HG03565 (cell line): ENCODE results near the gene LIPH.
"Not testable (repeated sequence)": the region's sequence is repeated elsewhere in the genome, so short reads cannot be mapped to it uniquely, and the experiment has no call there.

Experiments used
- ATAC-seq: cut with Tn5 transposase; IDR thresholded peaks from one replicate; pipeline ENCODE4 v1.9.1; 2021; ENCODE audit warnings: mild to moderate bottlenecking, moderate library complexity; ENCODE audit not compliant: unreplicated experiment

Gene LIPH

DNA sequence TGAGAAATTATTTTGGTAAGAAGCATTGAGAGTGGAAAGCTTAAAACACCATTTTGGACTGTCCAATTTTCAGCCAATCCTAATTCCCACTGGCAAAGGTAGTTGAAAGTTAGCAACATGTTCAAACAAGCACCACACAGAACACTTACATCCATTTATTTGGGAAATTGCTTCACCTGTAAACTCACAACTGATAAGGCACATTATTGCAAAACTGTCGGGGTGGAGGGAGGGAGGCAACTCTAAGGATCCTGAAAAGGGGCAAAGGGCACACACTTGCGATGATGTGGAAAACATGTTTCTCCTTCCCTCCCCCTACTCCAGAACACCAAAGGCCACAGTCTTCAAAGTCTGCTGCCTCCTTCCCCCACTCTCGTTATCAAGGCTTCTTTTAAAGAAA is 62.9 kb downstream of the LIPH start:
- no peak for ATAC-seq

DNA sequence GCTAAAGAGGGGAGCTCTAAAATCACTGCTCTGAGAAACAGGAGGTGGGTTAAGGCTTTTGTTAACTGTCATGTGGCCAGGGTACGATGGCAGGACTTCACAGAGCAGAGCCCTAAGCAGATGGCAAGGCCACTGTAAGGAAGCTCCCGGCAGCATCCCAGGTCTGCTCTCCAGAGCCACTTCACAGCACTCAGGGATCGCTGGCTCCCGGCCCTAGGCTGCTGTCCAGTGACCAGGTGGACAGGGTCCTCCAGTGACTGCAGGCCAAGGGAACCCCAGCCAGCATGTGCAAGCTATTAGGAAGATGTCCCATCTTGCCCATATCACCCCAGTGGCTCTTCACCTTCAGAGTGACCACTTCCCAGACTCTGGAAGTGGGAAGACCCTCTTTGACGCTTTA is 63.9 kb downstream of the LIPH start:
- ATAC-seq = no peak

DNA sequence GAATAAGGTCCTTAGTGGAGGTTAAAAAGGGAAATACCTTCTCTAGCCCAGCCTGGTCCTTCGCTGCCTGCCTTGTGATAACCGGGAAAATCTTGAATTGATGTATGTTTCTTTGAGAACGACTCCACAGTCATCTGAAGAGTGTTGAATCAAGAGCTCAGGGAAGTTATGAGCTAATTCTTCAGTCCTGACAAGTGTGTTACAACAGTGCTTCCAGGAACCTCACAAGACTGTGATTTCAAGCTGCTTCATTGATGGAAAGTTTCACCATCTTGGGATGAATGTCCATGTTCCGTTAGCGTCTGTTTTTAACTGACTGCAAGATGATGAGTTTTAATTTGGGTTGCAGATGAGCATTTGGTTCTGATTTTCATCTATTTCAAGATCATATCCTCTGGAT is 66.0 kb downstream of the LIPH start:
- ATAC-seq = no peak

DNA sequence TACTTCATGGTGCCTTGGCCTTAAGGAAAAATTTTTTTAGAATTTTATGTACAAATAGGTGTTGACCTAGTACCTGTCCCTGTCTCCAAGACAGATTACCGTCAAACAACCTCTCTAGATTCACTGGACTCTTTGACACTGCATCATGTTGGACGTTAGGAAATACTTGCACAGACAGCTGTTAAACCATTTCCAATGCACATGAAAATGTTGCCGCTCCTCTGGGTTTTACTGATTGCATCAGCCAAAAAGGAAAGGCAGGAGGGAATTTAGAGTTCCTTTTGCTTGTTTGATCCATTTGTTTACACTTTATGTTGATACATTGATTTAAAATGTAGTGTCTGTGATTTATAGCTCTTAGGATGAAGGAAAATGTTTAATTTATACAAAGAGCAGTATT is 68.1 kb downstream of the LIPH start:
- no peak for ATAC-seq

DNA sequence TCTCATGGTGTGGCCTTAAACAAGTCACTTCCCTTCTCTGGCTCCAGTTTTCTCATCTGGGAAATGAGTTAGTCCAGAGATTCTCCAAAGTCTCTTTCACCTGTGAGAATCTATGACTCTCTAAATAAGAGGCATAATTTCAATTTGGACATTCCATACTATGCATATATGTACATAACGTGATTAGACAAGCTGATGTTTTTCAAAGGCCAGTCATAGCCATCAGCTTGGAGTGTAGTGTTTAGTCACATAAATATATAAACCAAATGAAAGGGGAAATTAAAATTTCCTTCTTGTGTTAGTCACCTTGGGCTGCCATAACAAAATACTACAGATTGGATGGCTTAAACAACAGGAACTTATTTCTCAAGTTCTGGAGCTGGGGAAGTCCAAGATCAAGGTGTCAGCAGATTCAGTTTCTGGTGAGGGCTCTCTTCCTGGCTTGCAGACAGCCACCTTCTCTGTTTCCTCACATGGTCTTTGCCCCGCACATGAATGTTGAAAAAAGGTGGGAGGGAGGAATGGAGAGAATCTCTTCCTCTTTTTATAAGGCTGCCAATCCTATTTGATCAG is 72.9 kb downstream of the LIPH start:
- no peak for ATAC-seq

DNA sequence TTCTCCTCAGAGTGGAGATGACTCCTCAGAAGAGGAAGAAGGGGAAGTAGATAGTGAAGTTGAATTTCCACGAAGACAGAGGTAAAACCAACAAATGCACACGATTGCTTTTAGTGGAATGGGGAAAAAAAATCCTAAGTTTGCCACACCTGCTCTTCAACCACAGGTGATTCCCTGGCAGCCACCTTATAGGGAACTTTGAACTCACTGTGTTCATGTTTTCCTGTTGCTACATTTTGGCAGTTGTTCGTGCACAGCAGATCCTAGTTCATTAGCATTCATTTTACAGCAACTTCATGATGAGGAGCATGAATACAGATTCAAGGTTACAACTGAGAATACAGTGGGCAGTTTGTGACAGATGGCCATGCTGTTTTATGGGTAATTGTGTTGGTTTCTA is 75.1 kb downstream of the LIPH start:
- ATAC-seq = no peak

DNA sequence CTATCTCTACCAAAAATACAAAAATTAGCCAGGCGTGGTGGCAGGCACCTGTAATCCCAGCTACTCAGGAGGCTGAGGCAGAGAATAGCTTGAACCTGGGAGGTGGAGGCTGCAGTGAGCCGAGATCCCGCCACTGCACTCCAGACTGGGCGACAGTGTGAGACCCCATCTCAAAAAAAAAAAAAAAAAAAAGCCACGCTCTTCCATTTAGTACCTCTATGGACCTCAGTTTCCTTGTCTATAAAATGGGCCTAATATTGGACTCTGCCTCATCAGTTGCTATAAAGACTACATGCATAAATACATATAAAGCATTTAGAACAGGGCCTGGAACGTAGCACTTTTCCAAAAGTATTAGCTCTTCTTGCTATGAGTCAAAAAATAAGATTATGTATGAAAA is 77.5 kb downstream of the LIPH start:
- not testable (repeated sequence) for ATAC-seq

DNA sequence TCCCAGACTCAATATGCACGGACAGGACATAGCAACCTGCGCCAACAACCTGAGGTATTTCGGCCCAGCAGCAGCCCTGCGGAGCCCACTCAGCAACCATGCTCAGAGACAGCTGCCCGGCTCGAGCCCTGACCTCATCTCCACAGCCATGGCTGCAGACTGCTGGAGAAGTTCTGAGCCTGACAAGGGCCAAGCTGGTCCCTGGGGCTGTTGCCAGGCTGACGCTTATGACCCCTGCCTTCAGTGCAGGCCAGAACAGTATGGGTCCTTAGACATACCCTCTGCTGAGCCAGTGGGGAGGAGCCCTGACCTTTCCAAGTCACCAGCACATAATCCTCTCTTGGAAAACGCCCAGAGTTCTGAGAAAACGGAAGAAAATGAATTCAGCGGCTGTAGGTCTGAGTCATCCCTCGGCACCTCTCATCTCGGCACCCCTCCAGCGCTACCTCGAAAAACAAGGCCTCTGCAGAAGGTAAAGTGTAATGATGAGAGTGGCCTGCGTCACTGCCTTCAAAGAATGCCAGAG is 79.0 kb downstream of the LIPH start:
- no peak for ATAC-seq

DNA sequence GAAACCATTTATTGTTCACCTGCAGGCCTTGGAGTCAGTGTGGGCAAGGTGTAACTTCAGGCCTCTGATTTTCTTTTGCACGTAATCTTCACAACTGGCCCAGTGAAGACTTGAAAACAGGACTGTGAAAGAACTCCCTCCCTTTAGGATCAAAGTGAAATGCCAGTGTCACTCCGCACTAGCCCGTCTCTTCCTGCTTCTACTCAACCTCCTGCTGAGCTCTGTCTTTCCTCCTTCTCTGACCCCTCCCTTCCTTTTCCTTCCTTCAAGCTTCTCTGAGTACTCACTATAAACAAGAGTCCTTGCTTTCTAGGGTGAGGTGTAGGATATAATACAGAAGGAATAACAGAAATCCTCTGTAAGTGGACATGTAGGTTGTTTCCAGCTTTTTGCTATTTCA is 82.1 kb downstream of the LIPH start:
- ATAC-seq = no peak

DNA sequence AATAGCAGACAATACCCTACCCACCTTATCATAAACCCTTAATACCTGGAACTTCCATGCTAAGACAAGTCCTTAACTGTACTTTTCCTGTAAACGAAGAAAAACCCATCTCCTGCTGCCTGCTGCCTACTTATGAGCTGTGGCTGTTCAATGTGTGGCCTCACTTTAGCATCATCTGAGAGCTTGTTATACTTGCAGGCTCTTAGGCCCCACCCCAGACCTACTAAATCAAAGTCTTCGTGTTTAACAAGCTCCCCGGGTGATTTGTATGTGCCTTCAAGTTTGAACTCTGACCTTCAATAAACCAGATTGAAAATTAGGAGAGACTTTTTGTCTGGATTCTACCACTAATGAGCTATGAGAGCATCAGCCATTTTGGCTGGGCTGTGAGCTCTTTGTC is 82.8 kb downstream of the LIPH start:
- ATAC-seq = no peak

DNA sequence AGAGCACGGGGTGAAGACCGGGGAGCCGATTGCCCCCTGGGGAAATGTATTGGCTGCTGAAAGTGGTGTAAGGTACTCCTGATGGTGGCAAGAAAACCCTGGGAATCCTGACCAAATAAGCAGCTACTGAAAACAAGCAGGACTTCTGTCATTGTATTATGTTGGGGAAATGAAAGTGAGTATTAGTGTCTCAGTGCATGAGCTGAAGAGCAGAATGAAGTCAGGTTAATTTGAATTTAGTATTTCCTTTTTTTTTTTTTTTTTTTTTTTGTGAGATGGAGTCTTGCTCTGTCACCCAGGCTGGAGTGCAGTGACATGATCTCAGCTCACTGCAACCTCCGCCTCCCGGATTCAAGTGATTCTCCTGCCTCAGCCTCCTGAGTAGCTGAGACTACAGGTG is 86.3 kb downstream of the LIPH start:
- not testable (repeated sequence) for ATAC-seq

DNA sequence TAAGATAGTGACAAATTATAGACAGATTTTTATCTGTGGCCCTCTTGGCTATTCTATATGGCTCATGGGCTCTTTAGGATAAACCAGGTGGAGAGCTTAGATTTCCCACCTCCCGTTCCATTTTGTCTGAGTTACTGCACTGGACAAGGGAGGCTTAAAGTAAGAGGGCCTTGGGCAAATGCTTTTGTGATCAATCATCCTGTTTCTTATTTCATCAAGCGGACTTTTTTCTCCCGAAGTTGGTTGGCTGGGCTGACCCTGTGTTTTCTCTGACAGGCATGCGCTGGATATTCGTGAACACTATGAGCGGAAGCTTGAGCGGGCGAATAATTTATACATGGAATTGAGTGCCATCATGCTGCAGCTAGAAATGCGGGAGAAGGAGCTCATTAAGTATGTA is 86.9 kb downstream of the LIPH start:
- ATAC-seq = no peak

DNA sequence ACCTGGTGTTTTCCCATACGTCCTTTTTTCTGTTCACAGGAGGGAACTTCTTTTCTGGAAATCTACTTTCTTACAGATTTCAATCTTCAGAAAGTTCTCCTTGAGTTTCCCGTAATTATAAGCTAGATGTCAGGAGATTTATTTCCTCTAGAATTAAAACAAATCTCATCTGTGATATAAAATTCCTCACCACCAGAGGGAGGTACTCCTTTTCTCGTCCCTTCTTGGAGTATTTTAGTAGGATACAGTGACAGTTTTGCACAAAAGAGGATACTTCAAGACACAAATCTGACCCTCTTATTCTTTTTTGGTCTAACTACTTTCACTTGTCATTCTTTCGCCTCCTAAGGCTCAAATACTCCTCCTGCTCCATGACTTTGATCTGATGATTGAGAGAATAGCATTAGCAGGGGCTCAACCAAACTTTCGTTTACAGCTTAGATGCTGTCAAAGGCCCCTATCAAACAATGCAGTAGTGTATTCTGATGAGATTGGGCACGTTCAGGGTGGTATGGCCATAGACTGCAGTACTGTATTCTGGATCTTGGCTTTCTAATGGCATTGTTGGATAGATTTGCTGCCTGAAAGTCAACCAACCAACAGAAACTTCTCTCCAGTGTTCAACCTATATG is 91.6 kb downstream of the LIPH start:
- ATAC-seq = no peak

DNA sequence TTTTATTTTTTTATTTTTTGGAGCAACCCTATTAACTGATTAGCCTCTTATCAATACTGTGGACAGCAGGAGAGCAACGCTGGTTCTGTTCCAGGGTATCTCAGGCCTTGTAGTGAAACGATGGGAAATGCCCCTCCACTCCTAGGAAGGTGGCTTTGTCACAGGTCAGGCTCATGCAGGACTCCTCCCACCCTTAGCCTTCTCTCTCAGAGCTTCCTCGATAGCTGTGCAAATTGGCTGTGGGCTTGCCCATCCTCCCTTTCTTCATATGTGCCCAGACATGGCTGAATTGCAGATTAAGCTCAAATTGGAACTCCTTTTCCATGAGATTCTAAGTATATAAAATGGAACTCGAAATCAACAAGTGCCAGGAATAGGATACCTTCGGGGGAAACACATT is 92.1 kb downstream of the LIPH start:
- no peak for ATAC-seq

DNA sequence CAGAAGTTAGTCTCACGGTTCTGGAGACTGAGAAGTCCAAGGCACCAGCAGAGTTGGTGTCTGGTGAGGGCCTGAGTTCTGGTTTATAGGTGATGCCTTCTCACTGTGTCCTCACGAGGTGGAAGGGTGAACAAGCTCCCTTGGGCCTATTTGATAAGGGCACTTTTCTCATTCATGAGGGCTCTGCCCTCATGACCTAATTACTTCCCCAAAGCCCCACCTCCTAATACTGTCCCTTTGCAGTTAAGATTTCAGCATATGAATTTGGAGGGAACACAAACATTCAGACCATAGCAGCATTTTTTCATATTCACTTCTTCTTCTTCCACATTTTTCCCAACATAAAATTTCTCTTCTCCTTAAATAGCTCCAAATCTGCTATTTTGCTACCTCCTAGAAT is 95.0 kb downstream of the LIPH start:
- no peak for ATAC-seq
